CD4-positive, alpha-beta T cell (primary cell): ENCODE results near the gene ARID3A. TPM values are rescaled to one million over a fixed set of nuclear protein-coding genes. Genes with fewer than 3 reads are reported as not detected.
A peak's percentile ranks its signal among the peaks of the same experiment; 100 is the strongest.

Source experiments
- ATAC-seq: fragments of 200-7000 bp; cut with Tn5 transposase; one replicate; pipeline ENCODE4 v1.10.0; 2022; ENCODE audit warnings: mild to moderate bottlenecking; ENCODE audit not compliant: poor library complexity
- CTCF ChIA-PET: fragments of 350-600 bp; sonication (Branson Sonifier 250); formaldehyde crosslinking; loops from one replicate; lab custom pipeline; 2021; ENCODE audit warnings: antibody characterized with exemption, inconsistent platforms; lab: Charles Lee
- POLR2A ChIA-PET: fragments of 350-600 bp; sonication (Branson Sonifier 250); formaldehyde crosslinking; loops from one replicate; lab custom pipeline; 2021; ENCODE audit warnings: antibody characterized with exemption, inconsistent platforms; lab: Charles Lee
- DNase-seq, 14 experiments: peaks; one replicate each; pipeline ENCODE4 v3.0.0-alpha.2; 2013 to 2020; ENCODE audit warnings: mixed read lengths in 2 of 14
- H3K27ac ChIP-seq, 2 donors: one replicate each; pipeline versions ENCODE4 v1.5.1 to v1.7.0; 2013; ENCODE audit warnings: low read length in 2 of 2, low read depth in 1 of 2, mild to moderate bottlenecking in 1 of 2
- H3K27me3 ChIP-seq, 2 experiments: 1 replicate in 1 of 2; 2 replicates in 1 of 2; pipeline versions ENCODE4 v1.6.1 to v1.7.0; 2013; ENCODE audit warnings: low read length in 2 of 2, control low read depth in 1 of 2, mild to moderate bottlenecking in 1 of 2, moderate library complexity in 1 of 2; ENCODE audit not compliant: insufficient read depth in 2 of 2, control insufficient read depth in 1 of 2
- H3K36me3 ChIP-seq: one replicate; pipeline ENCODE4 v1.6.1; 2013; ENCODE audit warnings: low read length, control low read depth; ENCODE audit not compliant: insufficient read depth
- H3K4me1 ChIP-seq: one replicate; pipeline ENCODE4 v1.6.1; 2013; ENCODE audit warnings: low read length, control low read depth; ENCODE audit not compliant: insufficient read depth
- H3K4me3 ChIP-seq: one replicate; pipeline ENCODE4 v1.5.1; 2013; ENCODE audit warnings: mild to moderate bottlenecking, low read length, moderate library complexity
- H3K9me3 ChIP-seq, 2 experiments: 1 replicate in 1 of 2; 2 replicates in 1 of 2; pipeline versions ENCODE4 v1.6.1 to v1.7.0; 2013; ENCODE audit warnings: low read length in 2 of 2, mild to moderate bottlenecking in 2 of 2, control low read depth in 1 of 2, moderate library complexity in 1 of 2; ENCODE audit not compliant: control insufficient read depth in 1 of 2, insufficient read depth in 1 of 2
- H3K27ac Mint-ChIP-seq: one replicate; pipeline ENCODE4 v1.8.0; 2020; ENCODE audit warnings: mixed read lengths
- H3K27me3 Mint-ChIP-seq: one replicate; pipeline ENCODE4 v1.8.0; 2021; ENCODE audit warnings: mixed read lengths
- H3K36me3 Mint-ChIP-seq: one replicate; pipeline ENCODE4 v1.8.0; 2021; ENCODE audit warnings: low read depth, mixed read lengths
- H3K4me1 Mint-ChIP-seq: one replicate; pipeline ENCODE4 v1.8.0; 2021; ENCODE audit warnings: low read depth, mixed read lengths
- H3K4me3 Mint-ChIP-seq: one replicate; pipeline ENCODE4 v1.8.0; 2020; ENCODE audit warnings: mild to moderate bottlenecking, mixed read lengths
- H3K9me3 Mint-ChIP-seq: one replicate; pipeline ENCODE4 v1.8.0; 2020; ENCODE audit warnings: mixed read lengths
- intact Hi-C, 2 experiments: fragments of 100-400 bp; cut with DNase I in 1 of 2; cut with micrococcal nuclease in 1 of 2; formaldehyde crosslinking; loops; one replicate each; pipeline versions ENCODE4 v1.15.1 to v1.9.0; 2023 to 2025; cut with DNase I, micrococcal nuclease
- total RNA-seq, 174 experiments: library from RNA in 2 of 174; stranded (reverse) in 2 of 174; gene quantifications; one replicate each; pipeline ENCODE4 v1.2.3 and lab custom pipeline; 2021 to 2026
- TF ChIP-seq, protein P1 (sequence below): fragments of 200-600 bp; IDR thresholded peaks from one replicate; pipeline ENCODE4 v1.8.0; 2022; ENCODE audit warnings: antibody characterized with exemption, mild to moderate bottlenecking

ARID3A gene
- total RNA-seq, 2 experiments from 2014 or later = 3.7 to 4.1 TPM

DNA sequence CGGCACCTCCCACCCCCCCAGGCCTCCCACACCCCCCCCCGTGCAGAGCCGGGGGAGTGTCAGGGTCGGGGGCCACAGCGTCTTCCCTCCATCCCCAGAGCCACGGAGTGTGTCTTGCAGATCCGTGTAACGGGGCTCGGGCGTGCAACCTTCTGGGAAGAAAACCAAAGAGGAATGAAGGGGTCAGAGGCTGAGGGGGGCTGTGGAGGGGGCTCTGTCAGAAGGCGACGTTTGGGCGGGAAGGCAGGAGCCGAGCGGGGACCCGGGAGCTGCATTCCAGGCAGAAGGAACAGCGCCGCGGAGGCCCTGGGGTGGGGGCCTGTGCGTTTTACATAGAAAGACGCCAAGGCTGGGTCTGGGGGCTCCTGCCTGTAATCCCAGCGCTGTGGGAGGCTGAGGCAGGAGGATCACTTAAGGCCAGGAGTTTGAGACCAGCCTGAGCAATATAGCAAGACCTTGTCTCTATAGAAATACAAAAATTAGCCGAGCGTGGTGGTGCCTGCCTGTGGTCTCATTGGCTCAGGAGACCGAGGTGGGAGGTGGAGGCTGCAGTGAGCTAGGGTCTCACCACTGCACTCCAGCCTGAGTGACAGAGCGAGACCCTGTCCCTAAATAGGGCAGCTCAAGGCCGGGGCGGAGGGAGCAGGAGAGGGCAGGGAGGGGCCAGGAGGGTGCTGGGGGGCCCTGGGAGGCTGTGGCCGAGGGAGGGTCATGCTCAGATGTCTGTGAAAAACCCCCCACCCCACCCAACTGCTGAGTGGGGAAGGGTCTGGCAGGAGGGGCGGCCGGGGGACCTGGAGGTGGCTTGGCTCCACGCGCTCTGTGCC lies 27.8 kb downstream of the ARID3A start:
- no peaks in the 10 kb centered on the region for H3K27me3 ChIP-seq
- intact Hi-C loops = no loop called here
- Mint-ChIP-seq H3K4me1 (no peaks in the 10 kb centered on the region), H3K27ac (no peak overlapping the region), H3K36me3 (no peaks in the 10 kb centered on the region), H3K4me3 (no peak overlapping the region), H3K9me3 (no peaks in the 10 kb centered on the region), H3K27me3 (no peaks in the 10 kb centered on the region)
- DNase-seq (no peak), ATAC-seq (no peak)
- no peaks in the 10 kb centered on the region for H3K36me3 ChIP-seq
- ChIA-PET CTCF (no interaction called here), POLR2A (no interaction called here)
- no peak overlapping the region for H3K27ac ChIP-seq
- H3K4me3 ChIP-seq = peak overlapping the region; percentile 40
- H3K9me3 ChIP-seq = no peaks in the 10 kb centered on the region
- TF ChIP-seq, protein P1, sequence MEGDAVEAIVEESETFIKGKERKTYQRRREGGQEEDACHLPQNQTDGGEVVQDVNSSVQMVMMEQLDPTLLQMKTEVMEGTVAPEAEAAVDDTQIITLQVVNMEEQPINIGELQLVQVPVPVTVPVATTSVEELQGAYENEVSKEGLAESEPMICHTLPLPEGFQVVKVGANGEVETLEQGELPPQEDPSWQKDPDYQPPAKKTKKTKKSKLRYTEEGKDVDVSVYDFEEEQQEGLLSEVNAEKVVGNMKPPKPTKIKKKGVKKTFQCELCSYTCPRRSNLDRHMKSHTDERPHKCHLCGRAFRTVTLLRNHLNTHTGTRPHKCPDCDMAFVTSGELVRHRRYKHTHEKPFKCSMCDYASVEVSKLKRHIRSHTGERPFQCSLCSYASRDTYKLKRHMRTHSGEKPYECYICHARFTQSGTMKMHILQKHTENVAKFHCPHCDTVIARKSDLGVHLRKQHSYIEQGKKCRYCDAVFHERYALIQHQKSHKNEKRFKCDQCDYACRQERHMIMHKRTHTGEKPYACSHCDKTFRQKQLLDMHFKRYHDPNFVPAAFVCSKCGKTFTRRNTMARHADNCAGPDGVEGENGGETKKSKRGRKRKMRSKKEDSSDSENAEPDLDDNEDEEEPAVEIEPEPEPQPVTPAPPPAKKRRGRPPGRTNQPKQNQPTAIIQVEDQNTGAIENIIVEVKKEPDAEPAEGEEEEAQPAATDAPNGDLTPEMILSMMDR = no peak
- peaks cover 23% of the 10 kb centered on the region for H3K4me1 ChIP-seq

- Histone ChIP-seq H3K4me3 (no peak overlapping the region), H3K27ac (no peak overlapping the region), H3K36me3 (no peaks in the 10 kb centered on the region), H3K4me1 (peaks cover 23% of the 10 kb centered on the region), H3K27me3 (no peaks in the 10 kb centered on the region), H3K9me3 (no peaks in the 10 kb centered on the region)
- Mint-ChIP-seq H3K9me3 (no peaks in the 10 kb centered on the region), H3K36me3 (no peaks in the 10 kb centered on the region), H3K27me3 (no peaks in the 10 kb centered on the region), H3K27ac (no peak overlapping the region), H3K4me3 (no peak overlapping the region), H3K4me1 (no peaks in the 10 kb centered on the region)
- TF ChIP-seq, protein P1 = no peak
- CTCF ChIA-PET = no interaction called here
- ATAC-seq (no peak), DNase-seq (no peak)
- POLR2A ChIA-PET = no interaction called here
- intact Hi-C loops = no loop called here
These were observed 28.4 kb downstream of the ARID3A start for GRCh38 chr19:954272-954671.

DNA sequence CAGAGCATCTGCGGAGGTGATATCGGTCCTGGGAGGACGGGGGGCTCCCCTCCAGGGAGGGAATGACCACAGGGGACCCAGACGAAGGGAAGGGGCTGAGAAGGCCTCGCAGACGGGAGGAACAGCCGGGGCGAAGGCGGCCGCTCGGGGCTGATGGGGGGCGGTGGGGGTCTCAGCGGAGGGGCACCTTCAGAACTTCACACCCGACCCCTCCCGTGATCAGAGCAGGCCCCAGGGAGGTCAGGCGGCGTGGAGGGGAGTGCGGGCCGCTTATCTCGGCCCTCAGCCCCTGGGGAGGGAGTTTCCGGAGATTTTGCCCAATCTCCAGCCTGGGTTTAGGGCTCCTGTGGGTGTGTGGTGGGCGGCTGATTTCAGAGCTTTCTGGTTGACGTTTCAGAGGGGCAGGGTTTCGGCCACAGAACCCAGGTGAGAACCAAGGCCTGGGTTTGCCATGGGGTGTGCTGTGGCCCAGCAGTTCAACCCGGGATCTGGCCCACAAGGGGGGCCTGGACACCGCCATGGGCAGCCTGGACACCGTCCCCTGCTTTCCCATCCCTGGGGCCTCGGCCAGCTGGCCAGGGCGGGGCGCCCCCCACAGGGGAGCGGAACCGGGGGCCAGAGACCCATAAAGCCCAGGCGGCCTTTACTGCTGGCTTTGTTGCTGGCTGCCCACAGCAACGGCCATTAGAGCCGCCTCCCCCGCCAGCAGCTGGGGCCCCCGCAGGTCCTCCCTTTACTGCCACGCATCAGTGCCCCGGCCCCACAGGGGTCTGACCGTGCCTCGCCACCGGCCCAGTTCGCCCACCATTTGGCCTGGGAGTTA lies 29.0 kb downstream of the ARID3A start:
- Histone ChIP-seq H3K9me3 (no peaks in the 10 kb centered on the region), H3K4me1 (peaks cover 23% of the 10 kb centered on the region), H3K27me3 (no peaks in the 10 kb centered on the region), H3K4me3 (no peak overlapping the region), H3K27ac (no peak overlapping the region), H3K36me3 (no peaks in the 10 kb centered on the region)
- TF ChIP-seq, protein P1 = no peak
- H3K36me3 Mint-ChIP-seq = no peaks in the 10 kb centered on the region
- H3K4me1 Mint-ChIP-seq = no peaks in the 10 kb centered on the region
- DNase-seq (no peak), ATAC-seq (no peak)
- H3K27me3 Mint-ChIP-seq = no peaks in the 10 kb centered on the region
- H3K9me3 Mint-ChIP-seq = no peaks in the 10 kb centered on the region
- CTCF ChIA-PET = no interaction called here
- POLR2A ChIA-PET = no interaction called here
- intact Hi-C loops = no loop called here
- H3K27ac Mint-ChIP-seq = no peak overlapping the region
- H3K4me3 Mint-ChIP-seq = no peak overlapping the region
